HG03045 (cell line): ENCODE measurements around the gene FIBIN.
"Not testable (repeated sequence)": the region's sequence is repeated elsewhere in the genome, so short reads cannot be mapped to it uniquely, and the experiment has no call there.

Source experiments
- ATAC-seq: cut with Tn5 transposase; IDR thresholded peaks from one replicate; pipeline ENCODE4 v1.9.1; 2021; ENCODE audit warnings: mild to moderate bottlenecking, moderate library complexity; ENCODE audit not compliant: unreplicated experiment

Gene FIBIN

DNA sequence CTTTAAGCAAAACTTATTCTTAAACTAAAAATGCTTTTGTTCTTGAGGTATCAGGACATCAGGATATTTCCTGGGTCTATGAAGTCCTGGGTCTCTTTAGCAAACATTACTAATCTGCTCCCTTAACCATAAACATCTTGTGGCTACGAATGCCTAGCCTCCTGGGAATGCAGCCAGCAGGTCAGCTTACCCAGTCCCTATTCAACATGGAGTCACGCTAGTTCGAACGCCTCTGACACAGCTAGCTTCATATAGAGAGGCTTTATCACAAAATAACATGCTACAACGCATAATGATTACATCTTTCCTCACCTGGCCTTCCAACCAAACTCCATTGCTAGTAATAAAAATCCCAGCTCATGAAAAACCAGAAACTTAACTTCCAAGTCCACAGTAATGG lies 17.5 kb upstream of the FIBIN start:
- no peak for ATAC-seq

GRCh38 chr11:26977209-26977608 lies 16.7 kb upstream of the FIBIN start:
- ATAC-seq: not testable (repeated sequence)

- ATAC-seq: no peak
Observed at GRCh38 chr11:26983645-26984044, 10.3 kb upstream of the FIBIN start.

DNA sequence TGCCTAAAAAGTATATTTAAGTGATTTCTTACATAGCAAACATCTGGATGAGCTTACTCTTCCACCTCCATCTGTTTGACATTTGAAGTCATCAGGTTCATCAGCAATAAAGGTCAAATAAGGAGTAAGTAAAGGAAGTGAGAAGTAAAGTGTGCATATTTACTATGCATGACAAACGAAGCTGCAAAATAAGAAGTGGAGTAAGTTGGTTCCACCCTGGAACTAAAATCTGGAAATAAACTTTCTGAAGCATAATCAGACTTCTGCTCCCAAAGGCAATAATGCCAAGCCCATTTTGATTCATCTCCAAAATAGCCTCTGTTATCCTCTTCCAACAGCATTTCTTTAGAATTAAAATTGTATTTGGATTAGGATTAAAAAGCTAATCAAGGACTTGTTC lies 8.4 kb upstream of the FIBIN start:
- ATAC-seq: no peak

DNA sequence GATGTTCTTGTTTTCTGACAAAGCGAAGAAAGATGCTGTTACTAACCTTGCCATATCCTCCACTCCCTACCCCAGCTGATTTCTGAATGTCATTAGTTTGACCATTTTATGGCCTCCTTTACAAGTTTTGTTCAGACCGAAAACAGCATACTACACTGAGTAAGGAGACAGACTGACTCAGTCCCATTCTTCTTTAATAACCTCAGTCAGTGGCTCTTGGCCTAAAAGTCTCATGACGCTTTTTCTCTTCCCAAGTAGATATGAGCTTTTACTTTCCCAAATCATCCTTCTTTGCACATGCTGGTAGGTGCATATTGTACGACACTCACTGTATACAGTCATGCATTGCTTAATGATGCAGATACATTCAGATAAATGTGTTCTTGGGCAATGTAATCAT lies 8.0 kb upstream of the FIBIN start:
- ATAC-seq: no peak

DNA sequence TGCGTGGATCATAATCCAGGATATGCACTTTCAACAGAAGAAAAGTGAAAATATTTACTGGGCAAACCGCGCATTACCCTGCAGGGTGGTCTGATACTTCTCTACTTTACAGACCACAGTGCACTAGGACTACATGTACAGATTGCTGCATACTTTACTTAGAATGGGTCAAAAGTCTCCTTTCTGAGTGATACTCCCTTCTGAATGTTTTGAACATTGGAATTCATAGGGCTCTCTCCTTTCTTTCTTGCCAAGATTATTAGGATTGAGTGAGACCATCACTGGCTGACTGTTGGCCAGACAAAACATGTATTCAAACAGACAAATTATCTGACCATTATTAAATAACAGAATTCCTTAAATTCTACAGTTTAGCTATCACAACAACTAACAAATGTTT lies 6.6 kb upstream of the FIBIN start:
- no peak for ATAC-seq

DNA sequence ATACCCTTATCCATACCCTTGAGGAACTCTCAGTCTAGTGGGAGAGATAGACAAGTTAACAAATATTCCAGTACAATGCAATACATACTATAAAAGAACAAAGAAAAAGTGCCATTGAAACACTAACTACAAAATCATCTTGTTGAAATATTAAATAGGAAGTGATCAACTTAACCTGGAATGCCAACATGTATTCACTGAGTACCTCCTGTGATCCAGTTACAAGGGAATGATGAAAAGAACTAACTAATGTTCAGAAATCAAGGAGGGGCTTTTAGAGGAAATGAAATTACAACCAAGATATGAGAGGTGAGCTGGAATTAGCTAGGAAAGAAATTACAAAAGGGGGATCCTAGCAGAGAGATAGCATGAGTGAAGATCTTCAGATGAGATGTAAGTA lies 6.2 kb upstream of the FIBIN start:
- ATAC-seq: no peak

- ATAC-seq: no peak
Observed at GRCh38 chr11:26992031-26992541, 1.8 kb upstream of the FIBIN start.

- no peak for ATAC-seq
Observed at GRCh38 chr11:26994631-26995095, 751 bp downstream of the FIBIN start.

DNA sequence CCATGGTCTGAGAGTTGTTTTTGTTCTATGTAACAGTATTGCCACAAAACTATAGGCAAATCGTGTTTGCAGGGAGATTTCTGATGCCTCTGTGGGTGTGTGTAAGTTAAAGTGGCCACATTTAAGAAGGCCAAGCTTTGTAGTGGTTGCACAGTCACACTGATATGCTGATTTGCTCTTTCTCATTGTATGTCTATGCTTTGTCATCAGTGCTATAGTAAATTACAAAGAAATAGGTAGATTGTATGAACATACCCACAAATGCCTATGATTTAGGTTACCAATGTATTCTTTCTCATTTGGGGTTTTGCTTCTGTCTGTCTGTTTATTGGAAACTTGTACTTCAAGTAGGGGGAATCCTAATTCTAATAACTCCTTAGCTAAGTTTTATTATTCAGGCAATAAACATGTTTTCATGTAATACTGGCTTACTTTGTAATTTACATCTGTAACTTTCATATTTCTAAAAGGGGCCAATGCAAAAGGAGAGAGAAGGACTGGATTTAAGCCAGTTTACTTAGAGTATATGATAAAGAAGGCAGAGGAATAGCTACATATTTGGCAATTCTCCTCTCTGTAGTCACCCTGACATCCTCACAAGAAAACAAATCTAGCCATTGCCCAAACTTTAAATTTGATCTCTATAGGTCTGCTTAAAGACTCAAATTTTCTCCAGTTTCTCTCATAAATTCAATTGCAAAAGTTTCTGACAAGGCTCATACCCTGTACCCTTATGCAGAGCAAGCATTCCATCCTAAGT lies 2.0 kb downstream of the FIBIN start:
- ATAC-seq: no peak

- ATAC-seq: no peak
Observed at GRCh38 chr11:26997378-26997777, 3.5 kb downstream of the FIBIN start.

DNA sequence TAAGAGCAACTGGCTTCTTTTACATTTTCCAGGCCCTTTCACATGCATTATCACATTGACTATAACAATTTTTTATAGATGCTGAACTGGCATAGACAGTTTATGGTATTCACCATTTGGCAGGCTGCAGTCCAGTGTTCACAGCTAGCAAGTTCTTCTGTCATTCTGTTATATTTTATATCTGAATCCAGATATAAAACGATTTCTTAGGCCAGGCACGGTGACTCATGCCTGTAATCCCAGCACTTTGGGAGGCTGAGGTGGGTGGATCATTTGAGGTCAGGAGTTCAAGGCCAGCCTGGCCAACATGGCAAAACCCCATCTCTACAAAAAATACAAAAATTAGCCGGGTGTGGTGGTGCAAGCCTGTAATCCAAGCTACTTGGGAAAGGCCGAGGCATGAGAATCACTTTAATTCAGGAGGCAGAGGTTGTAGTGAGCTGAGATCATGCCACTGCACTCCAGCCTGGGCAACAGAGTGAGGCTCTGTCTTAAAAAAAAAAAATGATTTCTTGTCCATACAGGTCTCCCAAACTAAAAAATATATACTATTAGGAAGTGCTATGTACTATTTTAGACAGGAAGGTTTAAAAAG lies 7.3 kb downstream of the FIBIN start:
- not testable (repeated sequence) for ATAC-seq

GRCh38 chr11:27002431-27002830 lies 8.5 kb downstream of the FIBIN start:
- no peak for ATAC-seq

DNA sequence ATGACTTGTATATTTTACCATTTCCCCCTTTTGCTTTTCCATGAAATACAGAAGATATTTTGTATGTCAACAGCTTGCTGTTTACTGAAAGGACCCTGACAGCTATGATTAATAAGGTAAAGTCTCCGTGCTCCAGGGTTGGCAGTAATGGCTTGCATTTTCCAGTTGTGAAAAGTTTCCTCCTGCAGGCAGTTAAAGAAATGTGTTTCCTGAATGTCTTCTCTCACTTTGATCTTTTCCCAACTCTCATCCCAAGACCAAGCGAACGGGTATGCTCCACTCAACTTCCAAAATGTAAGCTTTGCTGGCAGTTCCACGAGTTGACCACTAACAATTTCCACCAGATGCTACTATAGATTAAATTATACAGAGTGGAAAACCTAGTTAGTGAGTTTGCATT lies 8.9 kb downstream of the FIBIN start:
- no peak for ATAC-seq

DNA sequence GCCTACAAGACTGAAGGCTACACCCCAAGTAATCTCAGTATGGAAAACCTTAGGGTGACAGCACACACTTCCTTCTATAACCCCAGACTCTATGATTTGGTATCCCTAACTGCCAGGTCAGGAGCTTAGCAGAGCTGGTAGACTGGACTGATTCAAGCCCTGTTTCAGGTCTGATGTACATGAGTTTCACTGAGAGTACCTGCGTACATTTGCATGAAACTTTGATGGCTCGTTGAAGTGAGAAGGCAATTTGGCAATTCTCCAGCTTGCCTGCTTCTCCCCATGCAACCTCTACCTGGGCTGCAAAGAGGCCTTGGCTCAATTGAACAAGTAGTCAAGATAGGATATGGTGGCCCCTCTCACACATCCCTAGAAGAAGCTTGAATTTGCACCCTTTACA lies 10.2 kb downstream of the FIBIN start:
- ATAC-seq: no peak

GRCh38 chr11:27008811-27009535 lies 15.1 kb downstream of the FIBIN start:
- no peak for ATAC-seq

- no peak for ATAC-seq
Observed at GRCh38 chr11:27011560-27012233, 17.8 kb downstream of the FIBIN start.

GRCh38 chr11:27012234-27012921 lies 18.5 kb downstream of the FIBIN start:
- ATAC-seq: no peak

DNA sequence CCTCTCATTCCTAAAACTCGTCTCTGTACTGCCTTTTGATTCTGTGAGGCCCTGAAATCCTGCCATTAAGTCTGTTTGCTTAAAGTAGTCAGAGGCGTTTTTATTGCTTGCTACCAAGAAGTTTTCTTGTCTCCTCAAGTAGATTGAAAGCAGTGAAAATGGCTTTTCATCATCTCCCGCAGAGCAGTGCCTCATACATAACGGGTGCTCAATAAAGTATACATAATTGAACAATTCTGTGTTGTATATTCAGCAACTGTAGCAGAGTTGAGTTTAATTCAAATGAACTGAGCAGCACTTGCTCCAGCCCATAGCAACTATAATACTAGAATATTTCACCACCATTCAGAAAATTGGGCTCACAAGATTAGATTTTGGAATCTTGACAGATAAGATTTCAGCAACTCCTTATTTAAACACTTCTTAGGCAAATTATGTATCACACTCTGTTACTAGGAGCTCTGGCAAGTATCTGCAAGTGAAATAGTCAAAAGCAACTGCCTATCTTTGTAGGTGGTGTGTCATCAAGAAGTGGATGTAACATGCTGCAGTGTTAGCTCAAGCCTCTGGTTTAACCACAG lies 20.0 kb downstream of the FIBIN start:
- ATAC-seq: no peak

- no peak for ATAC-seq
Observed at GRCh38 chr11:27018902-27019529, 25.1 kb downstream of the FIBIN start.
